ENCODE measurements around the gene ADCY10. TPM values are rescaled to one million over a fixed set of nuclear protein-coding genes. Genes with fewer than 3 reads are reported as not detected.
"Not testable (repeated sequence)": the region's sequence is repeated elsewhere in the genome, so short reads cannot be mapped to it uniquely, and the experiment has no call there.

The ADCY10 gene
- total RNA-seq, 1 experiment from 2014 or later = 0.10 TPM

GRCh38 chr1:167833904-167834303 lies 80.0 kb downstream of the ADCY10 start:
- no peak overlapping the region for H3K27ac ChIP-seq (ENCODE audit: low read length)
- H3K36me3 ChIP-seq (ENCODE audit: control insufficient read depth, insufficient read depth, low read length) = no peaks in the 10 kb centered on the region
- DNase-seq (ENCODE audit: low read depth, low spot score) (no peak), ATAC-seq (no peak)
- BruUV-seq (replicated peaks) = no TSS peak
- POLR2A ChIA-PET = no interaction called here
- intact Hi-C loops (cut with micrococcal nuclease; ENCODE audit: unreplicated experiment) (no loop called here), in situ Hi-C loops (cut with HindIII; ENCODE audit: low pct_unique_long_range_greater_than_20kb, low sequenced_read_pairs) (no loop called here)
- CTCF ChIA-PET = no interaction called here
- peaks cover 2% of the 10 kb centered on the region; the same call in 1 of the 2 replicates for H3K27me3 ChIP-seq (ENCODE audit: control insufficient read depth, insufficient read depth, low read length)
- TF ChIP-seq REST (IDR thresholded peaks at IDR 0.05; ENCODE audit: insufficient read depth in 1 of 2, low read depth in 2 of 2, low read length in 1 of 2) = no peak
- no peak for TF ChIP-seq TCF7L2 (IDR thresholded peaks at IDR 0.05; ENCODE audit: low read depth, low read length)
- no peak for TF ChIP-seq CTCF (IDR thresholded peaks at IDR 0.05)
- TF ChIP-seq SIN3A (IDR thresholded peaks at IDR 0.05; ENCODE audit: borderline replicate concordance, insufficient read depth, low read depth, low read length) = no peak
- TF ChIP-seq POLR2AphosphoS5 (IDR thresholded peaks at IDR 0.05; ENCODE audit: low read depth, low read length) = no peak
- H3K4me1 ChIP-seq (ENCODE audit: control insufficient read depth, insufficient read depth, low read length) = no peaks in the 10 kb centered on the region
- no peaks in the 10 kb centered on the region for H3K9me3 ChIP-seq (ENCODE audit: control insufficient read depth, insufficient read depth, low read depth, low read length)
- no peak overlapping the region for H3K4me3 ChIP-seq (ENCODE audit: low read depth in 2 of 2, low read length in 2 of 2)

DNA sequence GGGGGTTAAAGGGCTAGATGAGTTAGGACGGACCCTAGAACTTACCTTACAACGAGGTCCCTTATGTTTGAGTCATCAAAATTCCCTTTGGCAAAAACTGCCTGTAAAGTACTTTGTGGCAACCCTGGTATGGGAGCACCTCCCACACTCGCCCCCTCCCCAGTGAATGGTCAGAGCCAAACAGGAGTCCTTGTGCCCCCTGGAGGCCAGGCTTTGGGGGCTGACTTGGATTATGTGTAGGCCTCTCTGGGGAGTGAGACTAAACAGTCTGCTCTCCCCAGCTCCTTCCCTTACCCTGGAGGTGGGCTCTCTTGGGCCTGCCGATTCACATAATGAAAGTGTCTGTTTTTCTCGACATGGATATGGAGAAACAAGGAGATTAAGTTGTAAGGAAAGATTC lies 81.2 kb downstream of the ADCY10 start:
- no peak overlapping the region for H3K27ac ChIP-seq (ENCODE audit: low read length)
- H3K9me3 ChIP-seq (ENCODE audit: control insufficient read depth, insufficient read depth, low read depth, low read length) = no peaks in the 10 kb centered on the region
- H3K27me3 ChIP-seq (ENCODE audit: control insufficient read depth, insufficient read depth, low read length) = no peaks in the 10 kb centered on the region; the same call in 1 of the 2 replicates
- no peaks in the 10 kb centered on the region for H3K36me3 ChIP-seq (ENCODE audit: control insufficient read depth, insufficient read depth, low read length)
- in situ Hi-C loops (cut with HindIII; ENCODE audit: low pct_unique_long_range_greater_than_20kb, low sequenced_read_pairs) (no loop called here), intact Hi-C loops (cut with micrococcal nuclease; ENCODE audit: unreplicated experiment) (no loop called here)
- DNase-seq (ENCODE audit: low read depth, low spot score) (no peak), ATAC-seq (no peak)
- no peaks in the 10 kb centered on the region for H3K4me1 ChIP-seq (ENCODE audit: control insufficient read depth, insufficient read depth, low read length)
- ChIA-PET CTCF (no interaction called here), POLR2A (no interaction called here)
- no TSS peak for BruUV-seq (replicated peaks)
- H3K4me3 ChIP-seq (ENCODE audit: low read depth in 2 of 2, low read length in 2 of 2) = no peak overlapping the region
- TF ChIP-seq SIN3A (IDR thresholded peaks at IDR 0.05; ENCODE audit: borderline replicate concordance, insufficient read depth, low read depth, low read length) (no peak), TCF7L2 (IDR thresholded peaks at IDR 0.05; ENCODE audit: low read depth, low read length) (no peak), CTCF (IDR thresholded peaks at IDR 0.05) (no peak), POLR2AphosphoS5 (IDR thresholded peaks at IDR 0.05; ENCODE audit: low read depth, low read length) (no peak), REST (IDR thresholded peaks at IDR 0.05; ENCODE audit: insufficient read depth in 1 of 2, low read depth in 2 of 2, low read length in 1 of 2) (no peak)

DNA sequence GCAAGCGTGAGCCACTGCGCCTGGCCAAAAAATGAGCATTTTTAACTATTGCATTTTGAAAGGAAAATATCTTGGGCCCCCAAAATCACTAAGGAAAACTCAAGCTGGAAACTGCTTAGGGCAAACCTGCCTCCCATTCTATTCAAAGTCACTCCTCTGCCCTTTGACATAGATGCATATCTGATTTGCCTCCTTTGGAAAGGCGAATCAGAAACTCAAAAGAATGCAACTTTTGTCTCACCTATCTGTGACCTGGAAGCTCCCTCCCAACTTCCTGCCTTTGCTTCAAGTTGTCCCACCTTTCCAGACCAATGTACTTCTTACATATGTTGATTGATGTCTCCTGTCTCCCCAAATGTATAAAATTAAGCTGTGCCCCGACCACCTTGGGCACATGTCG lies 83.3 kb downstream of the ADCY10 start:
- H3K4me3 ChIP-seq (ENCODE audit: low read depth in 2 of 2, low read length in 2 of 2); H3K36me3 ChIP-seq (ENCODE audit: control insufficient read depth, insufficient read depth, low read length); DNase-seq (ENCODE audit: low read depth, low spot score); H3K27ac ChIP-seq (ENCODE audit: low read length); intact Hi-C loops (cut with micrococcal nuclease; ENCODE audit: unreplicated experiment); BruUV-seq (replicated peaks); H3K9me3 ChIP-seq (ENCODE audit: control insufficient read depth, insufficient read depth, low read depth, low read length); ATAC-seq; CTCF ChIA-PET; H3K4me1 ChIP-seq (ENCODE audit: control insufficient read depth, insufficient read depth, low read length); H3K27me3 ChIP-seq (ENCODE audit: control insufficient read depth, insufficient read depth, low read length); in situ Hi-C loops (cut with HindIII; ENCODE audit: low pct_unique_long_range_greater_than_20kb, low sequenced_read_pairs): not testable (repeated sequence)
- POLR2A ChIA-PET = interaction anchor here (0.7 kb wide), 1 partner anchor 77 kb away, joined by 4 read pairs; no protein-coding TSS in a partner anchor
